DND-41 (cell line): ENCODE data around the gene SCG5.
"Not testable (repeated sequence)": the region's sequence is repeated elsewhere in the genome, so short reads cannot be mapped to it uniquely, and the experiment has no call there.

ENCODE experiments used
- CTCF ChIP-seq: IDR thresholded peaks from 2 replicates; pipeline ENCODE4 v1.5.1; 2012; ENCODE audit warnings: borderline replicate concordance, low read length, moderate library complexity, mild to moderate bottlenecking; ENCODE audit not compliant: poor library complexity, severe bottlenecking; ENCODE audit errors: extremely low read depth
- EZH2 ChIP-seq: IDR thresholded peaks from 3 replicates; pipeline ENCODE4 v1.6.1; 2012; ENCODE audit warnings: borderline replicate concordance, low read depth, mild to moderate bottlenecking, moderate library complexity, low read length, inconsistent platforms; ENCODE audit not compliant: severe bottlenecking

GRCh38 chr15:32614712-32615050 lies 26.8 kb upstream of the SCG5 start:
- TF ChIP-seq CTCF, EZH2: not testable (repeated sequence)
